ENCODE measurements around the gene LCN2.

- TF ChIP-seq CREB1 (IDR thresholded peaks at IDR 0.05; ENCODE audit: low read depth), result no peak
- TF ChIP-seq, protein P1, sequence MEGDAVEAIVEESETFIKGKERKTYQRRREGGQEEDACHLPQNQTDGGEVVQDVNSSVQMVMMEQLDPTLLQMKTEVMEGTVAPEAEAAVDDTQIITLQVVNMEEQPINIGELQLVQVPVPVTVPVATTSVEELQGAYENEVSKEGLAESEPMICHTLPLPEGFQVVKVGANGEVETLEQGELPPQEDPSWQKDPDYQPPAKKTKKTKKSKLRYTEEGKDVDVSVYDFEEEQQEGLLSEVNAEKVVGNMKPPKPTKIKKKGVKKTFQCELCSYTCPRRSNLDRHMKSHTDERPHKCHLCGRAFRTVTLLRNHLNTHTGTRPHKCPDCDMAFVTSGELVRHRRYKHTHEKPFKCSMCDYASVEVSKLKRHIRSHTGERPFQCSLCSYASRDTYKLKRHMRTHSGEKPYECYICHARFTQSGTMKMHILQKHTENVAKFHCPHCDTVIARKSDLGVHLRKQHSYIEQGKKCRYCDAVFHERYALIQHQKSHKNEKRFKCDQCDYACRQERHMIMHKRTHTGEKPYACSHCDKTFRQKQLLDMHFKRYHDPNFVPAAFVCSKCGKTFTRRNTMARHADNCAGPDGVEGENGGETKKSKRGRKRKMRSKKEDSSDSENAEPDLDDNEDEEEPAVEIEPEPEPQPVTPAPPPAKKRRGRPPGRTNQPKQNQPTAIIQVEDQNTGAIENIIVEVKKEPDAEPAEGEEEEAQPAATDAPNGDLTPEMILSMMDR (IDR thresholded peaks at IDR 0.05 in 2 of 3, conservative IDR thresholded peaks at IDR 0.05 in 1 of 3; ENCODE audit: control insufficient read depth in 2 of 3, extremely low read depth in 1 of 3, insufficient read depth in 1 of 3, low read depth in 3 of 3, low read length in 3 of 3), result no peak
- no peak for TF ChIP-seq RAD21 (IDR thresholded peaks at IDR 0.05; ENCODE audit: insufficient read depth, low read depth, low read length)
- TF ChIP-seq POLR2A (IDR thresholded peaks at IDR 0.05; ENCODE audit: low read depth, low read length), result no peak
- no peak for TF ChIP-seq ATF7 (IDR thresholded peaks at IDR 0.05; ENCODE audit: low read depth)
- no peak for TF ChIP-seq NFYA (IDR thresholded peaks at IDR 0.05; ENCODE audit: borderline replicate concordance, low read depth, low read length)
- TF ChIP-seq ZBTB33 (IDR thresholded peaks at IDR 0.05), result no peak
- no peak for TF ChIP-seq SIN3A (IDR thresholded peaks at IDR 0.05; ENCODE audit: low read depth, low read length)
These were observed 40.1 kb upstream of the LCN2 start for GRCh38 chr9:128109050-128109709.

Measured in GM12878 (cell line).